M059J (cell line): ENCODE results near the gene RNF213. TPM values are rescaled to one million over a fixed set of nuclear protein-coding genes. Genes with fewer than 3 reads are reported as not detected.

Source experiments
- DNase-seq: peaks from one replicate; pipeline ENCODE4 v3.0.0-alpha.2; 2012; ENCODE audit warnings: low read depth
- total RNA-seq: library from RNA; depleted of rRNA; stranded (reverse); fragments of >200 nt; shearing (Covaris generic); gene quantifications from 2 replicates; pipeline ENCODE4 v1.2.3, GENCODE V29; 2014

The RNF213 gene
- total RNA-seq, 1 experiment from 2014 or later: 66.4 TPM

DNA sequence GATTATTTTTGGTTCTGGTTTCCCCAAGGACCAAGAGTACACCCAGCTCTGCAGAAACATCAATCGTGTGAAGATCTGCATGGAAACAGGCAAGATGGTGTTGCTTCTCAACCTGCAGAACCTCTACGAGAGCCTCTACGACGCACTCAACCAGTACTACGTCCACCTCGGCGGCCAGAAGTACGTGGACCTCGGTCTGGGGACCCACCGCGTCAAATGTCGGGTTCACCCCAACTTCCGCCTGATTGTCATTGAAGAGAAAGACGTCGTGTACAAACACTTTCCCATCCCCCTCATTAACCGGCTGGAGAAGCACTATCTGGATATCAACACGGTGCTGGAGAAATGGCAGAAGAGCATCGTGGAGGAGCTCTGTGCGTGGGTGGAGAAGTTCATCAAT, 86.9 kb downstream of the RNF213 start:
- no peak for DNase-seq

- DNase-seq: no peak
Measured at GRCh38 chr17:80347948-80348351, 87.3 kb downstream of the RNF213 start.

- DNase-seq: no peak
Measured at GRCh38 chr17:80348551-80349150, 88.0 kb downstream of the RNF213 start.

GRCh38 chr17:80349151-80349651, 88.5 kb downstream of the RNF213 start:
- peak; percentile 56 for DNase-seq

- no peak for DNase-seq
Measured at GRCh38 chr17:80349751-80350150, 89.1 kb downstream of the RNF213 start.

- no peak for DNase-seq
Measured at GRCh38 chr17:80352216-80352895, 91.7 kb downstream of the RNF213 start.

GRCh38 chr17:80352991-80353665, 92.5 kb downstream of the RNF213 start:
- DNase-seq: no peak

- no peak for DNase-seq
Measured at GRCh38 chr17:80353718-80354275, 93.1 kb downstream of the RNF213 start.

GRCh38 chr17:80354336-80354735, 93.7 kb downstream of the RNF213 start:
- DNase-seq: no peak

- DNase-seq: no peak
Measured at GRCh38 chr17:80356231-80356856, 95.7 kb downstream of the RNF213 start.

DNA sequence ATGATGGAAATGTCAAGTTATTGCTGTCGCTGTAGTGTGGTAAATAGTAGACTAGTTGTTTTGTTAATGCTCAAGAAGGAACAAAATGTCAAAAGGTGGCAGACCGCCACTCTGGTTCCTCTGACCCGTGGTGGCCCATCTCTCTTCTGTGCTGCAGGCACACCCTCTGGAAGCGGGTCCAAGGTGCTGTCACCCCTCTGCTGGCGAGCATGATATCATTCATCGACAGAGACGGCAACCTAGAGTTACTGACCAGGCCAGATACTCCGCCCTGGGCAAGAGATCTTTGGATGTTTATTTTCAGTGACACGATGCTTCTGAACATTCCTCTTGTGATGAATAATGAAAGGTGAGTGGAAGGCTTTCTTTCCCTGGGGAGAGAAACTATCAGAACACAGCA, 97.5 kb downstream of the RNF213 start:
- DNase-seq: no peak

DNA sequence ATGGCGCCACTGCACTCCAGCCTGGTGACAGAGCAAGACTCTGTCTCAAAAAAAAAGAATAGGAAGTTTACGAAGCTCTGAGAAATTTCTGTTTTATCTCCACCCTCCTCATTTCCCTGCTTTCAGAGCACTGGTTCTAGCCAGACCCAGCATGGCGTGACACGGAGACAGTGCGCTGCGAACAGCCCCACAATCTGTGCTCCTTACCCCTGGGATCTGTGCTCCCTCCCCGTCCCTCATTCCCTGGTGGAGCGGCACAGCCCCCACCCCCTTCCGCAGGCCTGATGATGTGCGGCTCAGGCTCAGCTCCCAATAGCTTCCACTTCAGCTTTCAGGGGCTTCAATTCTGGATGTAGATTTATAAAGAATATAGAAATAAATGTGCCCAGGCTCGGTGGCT, 98.2 kb downstream of the RNF213 start:
- DNase-seq: no peak

GRCh38 chr17:80359422-80360110, 98.9 kb downstream of the RNF213 start:
- no peak for DNase-seq

- no peak for DNase-seq
Measured at GRCh38 chr17:80360396-80360795, 99.7 kb downstream of the RNF213 start.

DNA sequence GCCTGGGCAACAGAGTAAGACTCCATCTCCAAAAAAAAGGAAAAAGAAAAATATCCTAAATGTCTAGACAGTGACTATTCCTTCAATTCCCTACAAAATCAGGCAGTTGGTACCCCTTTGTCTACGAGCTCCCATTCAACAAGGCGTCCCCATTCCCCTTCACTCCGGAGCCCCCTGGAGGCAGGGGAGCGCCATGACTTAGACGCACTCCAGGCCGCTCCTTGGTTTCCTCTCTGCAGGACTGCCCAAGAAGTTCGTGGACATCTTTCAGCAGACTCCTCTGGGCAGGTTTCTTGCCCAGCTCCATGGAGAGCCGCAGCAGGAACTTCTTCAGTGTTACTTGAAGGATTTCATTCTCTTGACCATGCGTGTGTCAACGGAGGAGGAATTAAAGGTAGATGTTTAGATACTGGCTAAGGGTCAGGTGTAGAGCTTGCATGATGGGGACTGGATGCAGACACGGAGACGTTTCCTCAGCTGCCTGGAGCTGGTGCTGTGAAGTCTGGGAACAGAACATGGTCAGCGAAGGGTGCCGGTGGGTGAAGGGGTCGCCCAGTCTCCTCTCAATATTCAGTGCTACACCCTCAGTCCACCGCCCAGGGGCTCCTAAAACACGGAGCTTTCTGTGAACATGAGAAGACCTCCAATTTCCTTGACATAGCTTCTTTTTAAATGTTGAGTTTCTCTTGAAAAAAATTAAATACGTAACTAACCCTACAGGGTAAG, 101.0 kb downstream of the RNF213 start:
- peak; percentile 17 for DNase-seq

GRCh38 chr17:80362428-80363119, 101.9 kb downstream of the RNF213 start:
- DNase-seq: peak; percentile 12

DNA sequence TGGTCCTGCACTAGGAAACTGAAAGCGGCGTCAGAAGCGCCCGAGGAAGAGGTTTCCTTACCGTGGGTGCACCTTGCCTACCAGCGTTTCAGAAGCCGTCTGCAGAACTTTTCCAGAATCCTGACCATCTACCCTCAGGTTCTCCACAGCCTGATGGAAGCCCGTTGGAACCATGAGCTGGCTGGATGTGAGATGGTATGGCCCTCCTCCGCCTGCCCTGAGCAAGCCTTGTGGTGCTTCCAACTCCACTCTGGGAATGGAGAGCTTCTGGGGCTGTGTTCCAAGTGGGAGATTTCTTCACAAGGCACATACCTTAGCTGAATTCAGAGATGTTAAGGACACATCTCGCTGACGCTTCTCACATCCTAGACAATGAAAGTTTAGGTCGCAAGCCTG, 102.5 kb downstream of the RNF213 start:
- no peak for DNase-seq

DNA sequence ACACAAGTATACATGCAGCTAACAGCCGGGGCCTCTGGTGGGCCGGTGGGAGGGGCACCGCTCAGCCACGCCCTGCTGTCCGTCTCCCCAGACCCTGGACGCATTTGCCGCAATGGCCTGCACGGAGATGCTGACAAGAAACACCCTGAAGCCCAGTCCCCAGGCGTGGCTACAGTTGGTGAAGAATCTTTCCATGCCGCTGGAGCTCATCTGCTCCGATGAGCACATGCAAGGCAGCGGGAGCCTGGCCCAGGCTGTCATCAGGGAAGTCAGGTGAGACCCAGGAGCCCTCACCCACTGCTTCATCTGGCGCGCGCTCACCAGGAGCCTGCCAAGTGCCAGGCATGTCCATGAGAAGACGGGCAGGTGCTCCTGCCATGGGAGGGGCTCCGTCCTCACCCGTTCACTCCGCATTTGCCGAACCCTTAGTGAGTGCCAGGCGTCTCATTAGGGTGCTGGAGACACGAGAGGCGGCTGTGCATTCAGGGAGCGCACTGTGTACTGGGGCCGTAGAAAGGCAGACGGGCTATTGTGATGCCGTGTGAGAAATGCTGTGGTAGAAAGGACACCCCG, 103.0 kb downstream of the RNF213 start:
- no peak for DNase-seq

GRCh38 chr17:80364091-80364691, 103.5 kb downstream of the RNF213 start:
- no peak for DNase-seq
